GM19023 (cell line): ENCODE measurements around the gene ARFIP2.
"Not testable (repeated sequence)": the region's sequence is repeated elsewhere in the genome, so short reads cannot be mapped to it uniquely, and the experiment has no call there.

Experiments
- ATAC-seq: cut with Tn5 transposase; IDR thresholded peaks from one replicate; pipeline ENCODE4 v1.9.1; 2021; ENCODE audit warnings: mild to moderate bottlenecking, moderate library complexity; ENCODE audit not compliant: unreplicated experiment

The ARFIP2 gene, protein sequence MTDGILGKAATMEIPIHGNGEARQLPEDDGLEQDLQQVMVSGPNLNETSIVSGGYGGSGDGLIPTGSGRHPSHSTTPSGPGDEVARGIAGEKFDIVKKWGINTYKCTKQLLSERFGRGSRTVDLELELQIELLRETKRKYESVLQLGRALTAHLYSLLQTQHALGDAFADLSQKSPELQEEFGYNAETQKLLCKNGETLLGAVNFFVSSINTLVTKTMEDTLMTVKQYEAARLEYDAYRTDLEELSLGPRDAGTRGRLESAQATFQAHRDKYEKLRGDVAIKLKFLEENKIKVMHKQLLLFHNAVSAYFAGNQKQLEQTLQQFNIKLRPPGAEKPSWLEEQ

DNA sequence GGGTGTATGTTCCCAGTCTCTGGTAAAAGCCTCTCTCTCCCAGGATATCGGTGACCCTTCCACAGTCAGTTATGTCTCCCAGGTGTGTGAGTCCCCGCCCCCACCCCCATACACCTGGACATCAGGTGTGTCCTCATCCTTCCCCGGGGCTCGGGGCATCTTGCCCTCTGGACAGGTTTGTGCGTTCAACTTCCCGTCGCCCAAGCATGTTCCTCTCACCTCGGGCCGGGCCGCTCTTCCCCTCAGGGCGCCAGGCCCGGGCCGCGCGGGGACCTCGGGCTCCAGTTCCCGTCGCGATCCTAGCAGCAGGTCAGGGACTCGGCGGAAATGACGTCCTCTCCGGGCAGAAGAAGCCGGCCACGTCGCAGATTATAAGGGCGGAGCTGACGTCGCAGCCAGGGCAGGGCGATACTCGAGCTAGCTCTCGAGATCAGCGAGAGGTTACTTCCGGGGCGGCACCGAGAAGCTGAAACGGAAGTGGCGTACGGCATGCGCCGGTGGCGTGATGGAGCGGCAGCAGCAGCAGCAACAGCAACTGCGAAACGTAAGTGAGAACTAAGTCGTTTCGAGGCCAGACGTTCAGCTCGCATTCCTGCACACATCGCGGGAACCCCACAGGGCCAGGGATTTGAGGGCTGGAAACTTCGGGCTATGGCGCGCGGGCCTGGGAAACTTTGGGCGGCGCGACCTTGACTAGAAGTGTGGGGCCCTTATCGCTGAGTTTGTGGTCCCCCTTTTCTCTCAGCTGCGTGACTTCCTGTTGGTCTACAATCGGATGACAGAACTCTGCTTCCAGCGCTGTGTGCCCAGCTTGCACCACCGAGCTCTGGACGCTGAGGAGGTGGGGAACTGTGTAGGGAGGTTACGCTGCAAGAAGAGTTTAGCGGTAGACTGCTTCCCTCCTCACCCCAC is at the start of gene ARFIP2, which contains the start of gene TIMM10B:
TSS of gene ARFIP2 (minus strand) at position 320 of the 912 bp plus-strand sequence. CDS start 910 bp downstream, outside the sequence.
TSS of gene TIMM10B (plus strand) at position 490 of the 912 bp plus-strand sequence. CDS start at position 506, 16 bp downstream.
- ATAC-seq: peak; percentile 100

DNA sequence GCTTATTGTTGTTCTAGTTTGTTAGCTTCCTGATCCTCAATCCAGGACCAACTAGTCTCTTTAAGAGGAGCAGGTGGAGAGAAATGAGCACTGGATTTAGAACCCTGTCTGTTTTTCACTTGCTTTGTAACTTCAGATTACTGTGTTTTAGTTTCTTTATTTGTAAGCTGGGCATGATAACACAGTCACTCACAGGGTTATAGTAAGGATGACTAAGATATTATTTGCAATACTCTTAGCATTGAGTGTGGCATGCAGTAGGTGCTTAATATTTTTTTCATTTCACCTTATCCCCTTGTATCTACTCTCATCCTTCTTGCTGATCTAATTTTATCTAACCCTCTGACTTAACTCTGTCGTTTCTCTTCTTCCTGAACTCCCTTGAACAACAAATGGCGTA is 49.7 kb upstream of the ARFIP2 start:
- no peak for ATAC-seq

DNA sequence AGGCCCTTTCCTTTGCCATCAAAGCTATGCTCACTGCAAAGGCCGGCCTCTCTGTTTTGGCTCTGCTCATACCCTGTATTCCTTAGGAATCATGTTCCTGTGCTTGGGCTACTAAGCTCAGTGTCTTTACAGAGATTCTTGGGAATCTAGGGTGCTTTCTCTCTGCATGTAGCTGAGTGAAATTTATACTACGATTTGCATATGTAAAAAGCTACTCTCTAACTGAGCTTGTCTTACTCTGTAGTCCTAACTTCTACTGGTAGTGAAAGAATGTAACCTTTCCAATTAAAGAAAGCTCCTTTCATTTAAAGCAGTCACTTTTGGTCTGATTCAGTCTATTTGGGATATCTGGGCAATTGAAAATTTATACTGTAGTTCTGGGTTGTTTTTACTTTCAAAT is 48.1 kb upstream of the ARFIP2 start:
- no peak for ATAC-seq

DNA sequence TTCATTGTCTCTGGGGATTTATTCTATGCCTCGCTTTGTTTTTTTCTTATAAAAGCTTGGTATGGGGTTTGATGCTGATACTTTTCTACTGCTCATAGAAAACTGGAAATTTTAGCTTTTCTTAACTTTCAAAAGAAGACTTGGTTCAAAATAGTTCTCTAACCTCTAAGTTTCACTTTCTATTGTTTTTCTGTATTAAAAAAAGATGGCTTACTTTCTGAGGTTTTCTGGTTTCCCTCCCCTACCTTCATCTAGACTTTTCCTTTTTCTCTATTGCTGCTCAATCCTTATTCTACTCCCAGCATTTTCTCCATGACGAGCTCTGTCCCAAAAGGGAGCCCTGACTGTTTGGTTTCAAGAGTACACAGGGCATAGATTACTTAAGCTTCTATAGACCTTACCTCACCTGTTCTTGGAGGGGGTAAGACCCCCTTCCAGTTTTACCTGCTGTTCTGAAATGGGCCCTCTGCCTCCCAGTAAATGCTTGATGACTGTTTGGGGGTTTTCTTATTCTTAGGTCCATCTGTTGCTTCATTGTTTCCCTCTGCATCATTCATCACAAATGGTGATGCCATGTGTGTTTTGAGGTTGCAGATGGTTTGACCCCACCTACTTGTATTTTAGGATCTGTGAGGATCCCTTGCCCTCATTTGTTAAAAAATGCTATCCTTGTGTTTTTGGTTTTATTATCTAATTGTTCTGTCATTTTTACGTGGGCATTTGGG is 45.4 kb upstream of the ARFIP2 start:
- ATAC-seq: no peak

DNA sequence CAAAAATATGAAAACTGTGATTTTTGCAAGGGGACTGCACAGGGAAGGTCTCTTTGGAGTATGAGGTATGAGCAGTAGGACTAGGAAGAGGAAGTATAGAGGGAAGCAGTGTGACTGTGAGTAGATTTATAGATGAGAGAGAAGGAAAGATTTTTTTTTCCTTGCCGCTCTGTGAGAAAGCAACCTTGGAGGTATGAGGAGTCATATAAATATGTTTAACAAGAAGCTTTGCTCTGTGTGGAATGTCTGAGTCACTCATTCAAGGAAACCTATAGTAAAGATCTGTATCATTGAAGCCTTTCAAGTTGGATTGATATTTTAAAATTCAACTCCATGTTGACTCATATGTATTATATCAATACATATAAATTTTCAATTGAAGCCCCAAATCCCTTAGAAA is 42.1 kb upstream of the ARFIP2 start:
- no peak for ATAC-seq

DNA sequence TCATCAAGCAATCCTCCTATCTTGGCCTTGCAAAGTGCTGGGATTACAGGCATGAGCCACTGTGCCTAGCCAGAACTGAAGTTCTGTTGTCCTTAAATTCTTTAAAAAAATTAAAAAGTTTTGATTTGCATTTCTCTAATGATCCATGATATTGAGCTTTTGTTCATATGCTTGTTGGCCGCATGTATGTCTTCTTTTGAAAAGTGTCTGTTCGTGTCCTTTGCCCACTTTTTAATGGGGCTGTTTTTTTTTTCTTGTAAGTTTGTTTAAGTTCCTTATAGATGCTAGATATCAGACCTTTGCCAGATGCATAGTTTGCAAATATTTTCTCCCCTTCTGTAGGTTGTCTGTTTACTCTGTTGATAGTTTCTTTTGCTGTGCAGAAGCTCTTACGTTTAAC is 40.8 kb upstream of the ARFIP2 start:
- not testable (repeated sequence) for ATAC-seq

DNA sequence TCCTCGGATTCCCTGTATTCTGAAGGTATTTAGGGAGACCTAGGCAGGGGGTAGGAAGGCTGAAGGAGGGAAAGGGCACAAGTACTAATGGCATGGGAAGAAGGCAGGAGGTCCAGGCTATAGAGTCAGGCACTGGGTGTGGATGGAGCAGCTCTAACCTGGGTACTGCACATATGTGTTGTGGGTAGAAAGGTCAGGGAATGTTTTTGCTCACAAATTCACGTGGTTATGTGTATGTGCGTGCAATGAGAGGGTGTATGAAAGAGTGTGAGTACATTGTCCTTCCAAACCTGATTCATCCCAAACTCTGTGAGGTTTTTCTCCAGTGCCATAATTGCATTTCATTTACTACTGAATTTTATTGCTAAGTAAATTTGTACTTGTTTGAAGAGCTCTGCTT is 39.1 kb upstream of the ARFIP2 start:
- no peak for ATAC-seq

DNA sequence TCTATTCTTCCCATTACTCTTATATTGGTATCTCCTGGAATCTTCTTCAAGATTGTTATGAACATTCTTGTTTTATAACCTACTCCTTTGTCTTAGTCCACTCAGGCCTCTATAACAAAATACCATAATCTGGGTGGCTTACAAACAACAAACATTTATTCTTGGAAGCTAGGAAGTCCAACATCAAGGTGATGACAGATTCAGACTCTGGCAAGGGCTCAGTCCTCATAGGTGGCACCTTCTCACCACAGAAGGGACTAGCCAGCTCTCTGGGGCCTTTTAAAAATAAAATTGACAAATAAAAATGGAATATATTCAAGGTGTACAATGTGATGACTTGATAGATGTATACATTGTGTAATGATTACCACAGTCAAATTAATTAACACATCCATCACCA is 35.7 kb upstream of the ARFIP2 start:
- no peak for ATAC-seq

DNA sequence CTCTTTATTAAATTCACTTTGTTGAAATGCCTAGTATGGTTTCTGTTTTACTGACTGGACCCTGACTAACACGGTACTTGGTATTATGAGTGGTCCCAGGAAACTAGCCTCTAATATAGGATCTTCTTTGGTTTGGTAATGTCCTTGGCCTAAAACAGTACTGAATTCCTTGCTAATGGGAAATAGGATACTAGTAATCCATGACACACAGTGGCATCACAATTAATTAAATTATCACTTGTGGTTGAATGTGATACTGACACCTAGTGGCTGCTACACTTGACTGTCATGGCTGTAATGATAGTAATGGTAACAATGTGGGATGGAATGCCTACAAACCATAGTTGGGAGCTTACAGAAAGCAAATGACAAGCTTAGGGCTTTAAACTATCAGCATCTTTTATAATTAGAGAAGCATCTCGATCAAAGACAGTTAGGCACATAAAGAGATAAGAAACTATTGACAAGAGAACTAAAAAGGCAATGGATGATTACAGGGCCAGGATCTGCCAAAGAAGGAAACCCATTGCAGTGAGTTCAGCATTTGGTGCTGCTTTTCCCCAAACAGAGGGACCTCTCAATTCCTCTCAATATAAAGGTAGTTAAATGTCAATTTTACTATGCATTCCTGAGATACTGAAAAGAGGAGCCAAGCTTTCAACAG is 24.6 kb upstream of the ARFIP2 start:
- no peak for ATAC-seq

DNA sequence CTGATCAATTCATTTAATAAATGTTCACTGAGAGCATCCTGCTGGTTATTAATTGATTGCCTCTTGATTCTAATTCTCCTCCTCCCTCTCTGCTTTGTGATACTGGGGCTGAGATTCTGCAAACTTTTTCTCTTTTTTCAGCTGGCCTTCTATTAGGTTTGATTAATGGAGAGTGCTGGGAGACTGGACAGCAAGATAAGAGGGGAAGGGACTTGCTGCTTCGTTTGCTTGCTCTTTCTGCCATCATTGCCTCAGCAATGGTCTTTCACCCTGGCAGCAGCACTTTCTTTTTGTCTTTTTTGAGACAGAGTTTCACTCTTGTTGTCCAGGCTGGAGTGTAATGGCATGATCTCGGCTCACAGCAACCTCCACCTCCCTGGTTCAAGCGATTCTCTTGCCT is 23.0 kb upstream of the ARFIP2 start:
- no peak for ATAC-seq

DNA sequence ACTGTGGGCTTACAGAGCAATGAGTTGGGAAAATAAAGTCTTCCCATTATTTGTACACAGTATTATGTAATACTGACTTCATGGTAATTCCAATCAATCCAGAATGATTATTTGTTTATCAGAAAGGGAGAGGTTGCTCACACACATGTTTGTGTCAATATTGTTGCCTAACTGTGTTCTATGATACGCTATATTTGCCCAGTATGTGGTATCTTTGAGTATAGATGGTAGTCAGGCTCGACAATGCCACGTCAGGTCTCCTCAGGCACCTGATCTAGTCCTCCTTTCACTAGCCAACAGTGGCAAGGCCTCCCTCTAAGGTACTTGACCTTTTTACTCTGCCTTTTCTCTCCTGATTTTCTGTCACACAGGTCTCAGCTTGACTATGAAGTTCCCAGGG is 21.3 kb upstream of the ARFIP2 start:
- ATAC-seq: no peak

DNA sequence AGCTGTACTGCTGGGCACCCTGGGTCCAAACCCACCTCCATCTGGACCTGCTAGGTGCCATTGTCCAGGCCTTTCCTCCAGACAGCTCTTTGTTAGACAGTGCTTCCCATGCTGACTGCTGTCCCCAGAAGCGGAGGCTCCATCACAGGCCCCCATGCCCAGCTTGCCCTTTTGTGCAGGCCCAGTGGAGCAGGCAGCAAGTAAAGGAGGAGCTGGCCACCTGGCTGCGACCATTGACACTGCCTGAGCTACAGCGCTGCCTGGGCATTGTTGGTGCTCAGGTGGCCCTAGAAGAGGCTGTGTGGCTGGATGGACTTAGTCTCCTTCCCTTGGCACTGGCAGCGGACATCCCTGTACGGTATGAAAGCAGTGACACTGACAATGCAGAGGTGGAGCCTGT is 17.4 kb upstream of the ARFIP2 start:
- ATAC-seq: no peak

DNA sequence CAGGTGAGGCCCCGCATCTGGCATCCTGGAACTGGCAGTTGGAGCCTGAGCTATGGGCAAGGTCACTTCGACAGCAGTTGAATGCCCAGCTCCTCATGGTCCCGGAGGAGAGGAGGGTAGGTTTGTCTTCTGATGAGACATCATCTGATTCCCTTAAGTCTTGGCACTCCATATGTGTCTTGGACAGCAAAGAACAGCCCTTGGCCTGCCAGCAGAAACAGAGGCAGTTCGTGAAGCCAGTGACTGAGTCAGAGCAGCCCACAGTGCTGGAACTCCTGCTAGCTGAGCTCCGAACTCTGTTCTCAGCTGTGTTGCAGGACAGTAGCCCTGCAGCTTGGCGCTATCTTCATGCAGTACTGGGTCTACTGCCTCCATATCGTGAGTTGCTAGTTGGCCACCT is 17.0 kb upstream of the ARFIP2 start:
- no peak for ATAC-seq

DNA sequence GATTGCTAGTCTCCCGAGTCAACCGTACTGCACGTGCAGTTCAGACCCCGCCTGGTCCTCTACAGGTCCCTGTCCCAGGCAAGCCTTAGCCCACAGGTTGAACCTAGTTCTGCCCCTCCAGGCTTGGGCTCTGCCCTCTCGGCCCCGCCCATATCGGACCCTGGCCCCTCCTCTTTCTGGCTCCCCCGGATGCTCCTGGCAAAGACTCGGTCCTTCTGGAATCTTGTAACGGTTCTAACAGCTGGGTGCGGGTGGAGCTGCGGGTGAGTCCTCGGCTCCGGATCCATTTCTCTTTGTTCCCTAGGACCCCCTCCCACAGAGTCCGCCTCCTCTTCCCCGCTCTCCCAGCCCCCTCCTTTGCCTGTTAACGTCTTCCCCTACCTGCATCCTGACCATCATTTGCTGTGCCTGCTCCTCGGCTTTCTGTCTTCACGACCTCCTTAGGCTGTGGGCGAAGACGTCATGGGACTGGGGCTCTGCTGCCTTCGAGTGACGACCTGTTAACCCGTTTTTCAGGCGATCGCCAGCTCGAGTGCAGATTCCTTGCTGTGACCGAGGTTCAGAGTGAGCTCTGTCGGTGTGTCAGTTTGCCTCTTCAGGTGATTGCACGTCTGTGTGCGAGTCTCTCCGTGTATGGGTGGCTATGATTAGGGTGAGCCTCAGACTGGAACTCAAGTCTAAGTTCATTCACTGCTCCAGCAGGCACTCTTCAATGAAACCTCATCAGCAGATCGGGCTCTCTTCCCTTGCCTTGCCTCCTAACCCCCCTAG is 16.1 kb upstream of the ARFIP2 start, which contains the start of gene DNHD1:
TSS of gene DNHD1 (plus strand) at position 212 of the 771 bp plus-strand sequence. CDS start 936 bp downstream, outside the sequence.
- ATAC-seq: no peak

DNA sequence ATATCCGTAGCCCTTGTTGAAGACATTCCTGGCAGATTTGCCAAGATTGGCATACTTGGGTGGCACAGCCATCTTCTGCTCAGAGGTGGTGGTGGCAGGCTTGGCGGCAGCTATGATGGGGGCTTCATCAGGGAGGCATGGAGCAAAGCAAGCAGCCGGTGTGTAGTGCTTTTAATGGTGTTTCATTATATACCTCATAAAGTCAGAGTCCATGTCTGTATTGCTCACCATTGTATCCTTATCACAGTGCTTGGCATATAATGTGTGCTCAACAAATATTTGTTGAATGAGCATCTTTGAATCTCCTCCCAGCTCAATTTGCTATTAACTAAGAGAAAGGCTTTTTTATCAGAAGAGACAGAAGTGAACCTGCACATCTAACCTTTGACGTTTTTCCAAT is 8.2 kb upstream of the ARFIP2 start:
- no peak for ATAC-seq

DNA sequence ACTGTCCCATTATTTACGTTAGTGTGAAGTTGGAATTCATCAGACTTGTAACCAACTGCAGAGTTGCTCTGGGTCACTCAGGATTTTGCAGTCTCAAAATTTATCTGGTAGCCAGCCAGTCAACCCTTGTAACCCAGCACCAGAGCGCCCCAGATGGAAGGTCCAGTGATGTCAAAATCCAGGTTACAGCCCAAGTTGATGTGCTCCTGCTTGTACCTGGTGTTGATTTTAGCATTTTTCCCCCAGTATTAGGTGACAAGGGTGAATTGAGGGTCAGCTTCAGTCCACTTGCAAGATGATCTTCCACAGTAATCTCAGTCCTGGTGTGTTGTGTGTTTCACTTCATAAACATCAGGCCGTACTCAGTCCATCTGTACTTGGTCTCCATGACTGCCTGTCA is 7.7 kb upstream of the ARFIP2 start:
- no peak for ATAC-seq

DNA sequence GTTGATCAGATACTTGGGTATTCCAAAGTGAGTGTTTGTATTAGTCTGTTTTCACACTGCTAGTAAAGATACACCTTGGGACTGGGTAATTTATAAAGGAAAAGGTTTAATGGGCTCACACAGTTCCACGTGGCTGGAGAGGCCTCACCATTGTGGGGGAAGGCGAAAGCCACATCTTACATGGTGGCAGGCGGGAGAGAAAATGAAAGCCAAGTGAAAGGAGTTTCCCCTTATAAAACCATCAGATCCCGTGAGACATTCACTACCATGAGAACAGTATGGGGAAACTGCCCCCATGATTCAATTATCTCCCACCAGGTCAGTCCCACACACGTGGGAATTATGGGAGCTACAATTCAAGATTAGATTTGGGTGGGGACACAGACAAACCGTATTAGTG is 7.2 kb upstream of the ARFIP2 start:
- ATAC-seq: no peak

DNA sequence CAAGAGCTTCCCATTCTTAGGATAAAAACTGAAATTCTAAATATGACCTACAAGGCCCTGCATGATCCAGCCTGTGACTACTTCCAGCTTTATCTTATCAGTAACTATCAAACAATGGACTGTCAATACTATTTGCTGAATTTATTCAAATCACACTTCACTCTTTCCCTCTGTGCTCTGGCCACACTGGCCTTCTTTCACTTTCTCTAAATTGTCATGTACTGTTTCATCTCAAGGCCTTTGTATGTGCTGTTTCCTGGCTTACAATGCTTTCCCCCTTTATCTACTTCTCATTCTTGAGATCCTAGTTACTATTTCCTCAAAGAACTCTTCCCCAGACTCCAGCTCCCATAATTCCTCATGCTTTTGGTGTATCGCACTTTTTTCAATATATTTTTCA is 5.8 kb upstream of the ARFIP2 start:
- no peak for ATAC-seq

DNA sequence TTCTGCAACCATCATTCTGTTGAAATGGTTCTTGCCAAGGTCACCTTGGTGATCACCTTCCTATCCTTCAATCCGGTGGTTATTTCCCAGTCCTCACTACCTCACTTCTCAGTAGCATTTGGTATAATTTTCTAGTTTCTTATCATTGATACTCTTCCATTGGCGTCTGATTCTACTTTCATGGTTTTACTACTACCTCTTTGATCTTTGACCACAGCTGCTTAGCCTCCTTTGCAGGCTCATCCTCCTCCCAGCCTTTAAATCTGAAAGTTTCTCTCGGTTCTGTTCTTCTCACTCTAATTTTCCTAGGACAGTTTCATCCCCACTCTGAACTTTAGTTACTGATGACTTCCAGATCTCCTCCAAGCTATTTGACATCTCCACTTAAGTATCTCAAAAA is 5.1 kb upstream of the ARFIP2 start:
- ATAC-seq: no peak

DNA sequence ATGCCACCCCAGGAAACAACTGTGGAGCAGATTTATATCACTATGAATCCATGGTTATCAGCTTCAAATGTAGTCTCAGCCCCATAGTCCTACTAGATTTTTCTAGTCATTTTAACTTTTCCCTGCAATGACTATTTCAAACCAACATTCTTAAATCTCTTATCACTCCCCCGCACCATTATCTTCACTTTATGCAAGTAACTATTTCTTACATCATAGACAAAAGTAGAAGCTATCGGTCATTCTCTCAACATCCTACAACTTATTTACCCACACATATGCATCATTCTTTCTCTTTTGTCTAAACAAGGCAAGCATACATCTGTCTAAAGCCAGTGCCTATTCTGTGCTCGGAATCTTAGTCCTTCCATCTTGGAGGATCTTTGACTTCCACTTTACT is 4.5 kb upstream of the ARFIP2 start:
- ATAC-seq: no peak
